ENCODE results near the gene UCP3.
"Not testable (repeated sequence)": the region's sequence is repeated elsewhere in the genome, so short reads cannot be mapped to it uniquely, and the experiment has no call there.

Gene UCP3

DNA sequence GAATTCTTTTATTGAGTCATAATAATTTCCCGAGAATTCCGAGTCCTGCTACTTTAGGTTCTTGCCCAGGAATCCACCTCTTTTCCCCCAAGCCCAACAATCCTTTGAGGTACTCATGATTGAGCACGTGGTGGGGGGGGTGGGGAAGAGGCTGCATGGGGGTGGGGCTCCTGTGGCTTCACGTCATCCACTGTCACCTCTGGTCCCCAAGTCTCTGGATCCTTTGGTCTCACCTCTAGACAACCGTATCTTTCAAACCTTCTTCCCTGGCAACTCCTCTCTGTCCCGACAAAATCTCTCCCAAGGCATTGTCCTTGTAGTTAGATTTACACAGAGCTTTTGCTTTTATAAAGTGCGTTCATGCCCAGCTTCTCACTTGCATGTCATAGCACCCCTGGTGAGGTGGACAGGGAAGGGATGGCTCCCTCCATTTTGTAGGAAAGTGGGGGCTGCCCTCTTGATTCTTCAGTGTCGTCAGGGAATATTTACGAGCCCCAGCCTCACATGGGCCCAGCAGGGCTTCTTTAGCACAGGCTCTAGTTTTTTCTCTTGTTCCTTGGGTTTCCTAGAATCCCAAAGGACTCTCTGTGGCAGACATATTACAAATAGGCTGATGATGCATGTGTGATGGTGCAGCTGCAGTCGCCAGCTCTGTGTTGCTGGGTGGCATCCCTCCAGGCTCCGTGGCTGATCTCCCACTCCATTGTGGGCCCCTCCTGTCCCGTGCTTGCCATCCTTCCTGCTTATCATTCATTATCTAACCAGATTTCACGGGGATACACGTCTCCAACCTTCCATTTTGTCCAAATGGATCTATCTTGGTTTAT, 8.4 kb downstream of the UCP3 start:
- no peak for DNase-seq

- no peak for DNase-seq
These were observed 9.1 kb downstream of the UCP3 start for GRCh38 chr11:73999581-74000306.

- DNase-seq: no peak
These were observed 9.9 kb downstream of the UCP3 start for GRCh38 chr11:73998846-73999575.

DNA sequence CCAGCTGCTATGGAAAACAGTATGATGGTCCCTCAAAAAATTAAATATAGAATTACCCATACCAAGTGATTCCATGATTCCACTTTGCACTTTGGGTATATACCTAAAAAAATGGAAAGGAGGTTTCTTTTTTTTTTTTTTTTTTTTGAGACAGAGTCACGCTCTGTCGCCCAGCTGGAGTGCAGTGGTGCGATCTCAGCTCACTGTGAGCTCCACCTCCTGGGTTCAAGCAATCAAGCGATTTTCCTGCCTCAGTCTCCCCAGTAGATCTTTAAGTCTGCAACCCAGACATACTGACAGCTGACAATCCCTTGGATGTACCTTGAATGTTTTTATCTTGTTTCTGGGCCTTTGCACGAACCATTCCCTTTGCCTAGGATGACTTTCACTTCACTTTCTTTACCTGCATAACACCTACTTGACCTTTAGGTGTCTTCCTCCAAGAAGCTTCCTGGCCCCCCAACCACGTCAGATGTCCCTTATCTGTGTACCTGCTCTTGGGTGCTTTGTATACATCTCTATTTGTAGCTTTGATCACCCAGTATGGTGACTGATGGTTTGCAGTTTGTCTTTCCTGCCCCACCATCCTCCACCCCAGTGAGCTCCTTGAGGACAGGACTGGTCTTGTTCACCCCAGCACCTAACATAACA, 11.6 kb downstream of the UCP3 start:
- DNase-seq: no peak

- DNase-seq: no peak
These were observed 12.6 kb downstream of the UCP3 start for GRCh38 chr11:73996161-73996747.

- no peak for DNase-seq
These were observed 13.2 kb downstream of the UCP3 start for GRCh38 chr11:73995731-73996130.

- no peak for DNase-seq
These were observed 13.6 kb downstream of the UCP3 start for GRCh38 chr11:73995247-73995646.

- no peak for DNase-seq
These were observed 17.3 kb downstream of the UCP3 start for GRCh38 chr11:73991471-73992006.

GRCh38 chr11:73990730-73991129, 18.2 kb downstream of the UCP3 start:
- DNase-seq: no peak

DNA sequence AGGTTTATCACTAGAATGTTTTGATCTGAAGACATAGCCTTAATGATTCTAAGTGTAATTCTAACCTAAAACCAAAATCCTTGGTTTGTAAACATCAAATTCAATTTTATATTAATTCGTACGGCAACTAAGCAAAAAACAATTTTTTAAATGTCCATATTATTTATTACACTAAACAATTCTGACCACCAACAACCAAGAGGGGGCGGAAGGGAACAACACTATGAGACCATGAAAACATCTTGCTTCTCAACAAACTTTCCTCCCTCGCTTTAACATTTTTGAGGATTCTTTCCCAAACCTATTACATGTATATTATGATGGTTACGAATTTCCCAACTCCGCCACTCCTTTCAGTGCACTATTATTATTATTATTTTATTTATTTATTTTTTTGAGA, 19.7 kb downstream of the UCP3 start:
- DNase-seq: no peak

- no peak for DNase-seq
These were observed 20.7 kb downstream of the UCP3 start for GRCh38 chr11:73988227-73988626.

DNA sequence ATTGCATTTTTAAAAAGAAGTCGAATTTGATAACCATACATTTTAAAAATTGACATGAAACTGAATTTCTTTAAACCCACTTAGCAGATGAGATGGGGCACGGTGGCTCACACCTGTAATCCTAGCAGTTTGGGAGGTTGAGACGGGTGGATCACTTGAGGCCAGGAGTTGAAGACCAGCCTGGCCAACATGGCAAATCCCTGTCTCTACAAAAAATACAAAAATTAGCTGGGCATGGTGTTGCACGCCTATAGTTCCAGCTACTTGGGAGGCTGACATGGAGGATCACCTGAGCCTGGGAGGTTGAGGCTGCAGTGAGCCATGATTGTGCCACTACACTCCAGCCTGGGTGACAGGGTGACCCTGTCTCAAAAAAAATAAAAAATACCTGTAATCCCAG, 23.2 kb downstream of the UCP3 start:
- not testable (repeated sequence) for DNase-seq

DNA sequence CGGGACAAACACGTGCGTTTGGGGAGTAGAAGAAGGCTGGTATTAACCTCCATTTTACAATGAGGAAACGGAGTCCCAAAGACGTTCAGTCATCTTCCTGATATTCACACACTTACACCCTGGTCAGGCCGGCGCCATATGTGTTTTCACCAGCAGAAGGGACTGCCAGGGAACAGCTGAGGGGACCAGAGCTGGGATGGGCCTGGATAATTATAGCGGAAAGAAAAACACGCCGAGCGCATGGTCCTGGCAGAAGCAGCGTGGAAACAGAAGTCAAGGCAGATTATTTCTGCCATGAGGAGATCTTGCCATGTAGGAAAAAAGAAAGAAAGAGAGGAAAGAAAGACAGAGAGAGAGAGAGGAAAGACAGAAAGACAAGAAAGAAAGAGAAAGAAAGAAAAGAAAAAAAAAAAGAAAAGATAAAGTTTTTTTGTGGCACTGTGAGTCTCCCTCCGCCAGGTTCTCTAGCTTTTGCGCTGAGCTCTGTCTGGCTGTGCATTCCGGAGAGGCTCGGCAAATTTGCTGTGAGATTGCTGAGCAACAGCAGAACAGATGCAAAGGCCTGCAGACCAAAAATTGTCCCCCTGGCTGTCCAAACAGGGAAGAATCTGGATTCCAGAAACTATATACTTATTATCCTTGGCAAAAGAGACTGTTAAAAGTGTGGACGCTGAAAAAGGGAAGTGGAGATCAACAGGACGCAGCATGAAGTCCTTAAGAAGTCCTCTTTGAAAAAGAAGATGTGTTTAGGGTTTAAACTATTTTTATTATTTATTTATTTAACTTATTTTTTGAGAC, 24.9 kb downstream of the UCP3 start:
- no peak for DNase-seq

GRCh38 chr11:73982990-73983740, 25.7 kb downstream of the UCP3 start:
- DNase-seq: peak; percentile 96

DNA sequence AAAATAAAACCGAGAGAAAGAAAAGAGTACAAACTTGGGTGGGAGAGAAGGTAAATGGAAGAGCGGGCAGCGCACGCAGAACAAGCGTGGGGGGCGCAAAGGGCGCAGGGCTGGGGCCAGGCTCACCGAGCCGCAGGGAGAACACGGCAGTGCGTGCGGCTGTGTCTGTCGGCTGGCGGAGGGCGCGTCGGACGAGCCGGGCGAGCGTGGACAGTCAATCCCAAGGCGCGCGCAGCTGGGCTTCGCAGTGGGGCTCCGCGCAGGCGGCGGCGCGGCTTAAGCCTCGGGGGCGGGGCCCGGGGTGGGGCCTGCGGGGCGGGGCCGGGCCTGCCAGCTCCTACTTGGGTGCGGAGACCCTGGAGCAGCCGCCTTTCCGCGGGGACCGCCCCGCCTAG, 26.3 kb downstream of the UCP3 start, which contains the start of gene UCP2:
Gene UCP2 (minus strand): TSS at position 249 of the 395 bp plus-strand sequence. CDS start 4,465 bp downstream, outside the sequence.
- DNase-seq: peak; percentile 84

DNA sequence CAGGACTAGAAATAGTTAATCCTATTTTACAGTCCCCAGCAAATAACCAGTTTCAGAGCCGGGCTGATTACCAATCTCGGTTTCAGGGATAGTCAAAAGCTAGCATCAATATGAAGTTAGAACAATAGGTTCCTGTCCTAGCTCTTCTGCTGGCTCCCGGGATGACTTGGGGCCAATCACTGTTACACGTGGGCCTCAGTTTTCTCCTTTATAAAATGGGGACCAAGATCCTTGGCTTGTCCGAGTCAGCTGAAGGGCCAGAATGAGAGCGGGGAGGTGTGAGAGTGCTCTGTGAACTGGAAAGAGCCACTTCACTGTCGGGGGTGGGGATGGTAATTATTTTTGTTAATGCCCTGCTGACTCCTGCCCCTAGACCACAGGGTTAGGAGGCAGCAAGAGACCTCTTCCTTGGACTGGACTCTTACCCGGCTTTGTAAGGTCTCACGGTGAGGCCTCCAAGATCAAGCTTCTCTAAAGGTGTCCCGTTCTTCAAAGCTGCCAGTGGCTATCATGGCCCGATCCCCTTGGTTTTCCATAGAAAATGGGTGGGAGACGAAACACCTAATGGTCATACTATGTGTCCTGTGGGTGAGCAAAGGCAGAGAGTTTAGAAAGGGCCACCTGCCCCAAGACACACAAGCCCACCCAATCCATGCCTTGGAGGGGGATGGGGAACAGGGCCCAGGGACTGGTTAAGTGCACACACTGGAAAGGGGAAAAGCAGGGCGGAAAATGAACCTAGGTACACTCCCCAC, 27.7 kb downstream of the UCP3 start:
- no peak for DNase-seq

DNA sequence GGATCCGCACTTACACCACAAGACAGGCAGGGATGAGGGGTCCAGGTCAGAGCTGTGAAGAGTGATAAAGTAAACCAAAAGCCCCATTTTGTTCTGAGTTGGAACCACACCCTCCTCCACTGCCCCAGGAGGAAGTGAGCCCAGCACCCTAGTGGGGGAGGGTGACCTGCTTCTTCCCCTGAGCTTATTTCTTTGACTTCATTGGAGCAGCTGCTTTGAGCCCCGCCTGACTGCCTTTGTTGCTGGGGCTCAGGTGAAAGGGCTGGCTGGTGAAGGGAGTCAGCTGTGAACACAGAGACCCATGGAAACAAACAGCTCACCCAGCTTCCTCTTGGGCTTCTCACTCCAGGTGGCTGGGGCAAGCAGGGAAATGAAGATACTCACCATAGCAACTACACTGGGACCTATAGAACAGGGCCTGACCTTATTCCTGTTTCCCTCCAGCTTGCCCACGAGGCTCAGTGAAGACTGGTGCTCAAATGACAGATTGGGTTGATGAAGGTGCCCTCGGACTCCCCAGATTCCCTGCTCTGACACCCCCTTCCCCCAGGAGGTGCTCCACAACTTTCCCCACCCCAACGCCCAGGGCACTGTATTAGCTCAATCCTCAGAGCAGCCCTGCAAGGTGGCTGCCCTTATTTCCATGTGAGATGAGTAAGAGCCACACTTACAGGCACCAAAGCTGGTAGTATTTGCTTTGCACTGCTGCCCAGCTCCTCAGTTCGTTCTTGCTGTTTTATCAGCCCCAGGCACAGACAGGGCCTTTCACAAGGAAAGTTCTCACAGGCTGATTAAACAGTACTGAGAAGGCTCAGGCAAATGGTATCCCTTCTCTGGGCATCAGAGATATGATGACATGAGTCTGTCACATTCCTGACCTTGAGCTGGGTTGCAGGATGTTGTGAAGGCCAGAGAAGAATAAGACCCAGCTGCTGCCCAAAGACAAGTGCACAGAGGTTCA, 28.6 kb downstream of the UCP3 start:
- peak; percentile 39 for DNase-seq

DNA sequence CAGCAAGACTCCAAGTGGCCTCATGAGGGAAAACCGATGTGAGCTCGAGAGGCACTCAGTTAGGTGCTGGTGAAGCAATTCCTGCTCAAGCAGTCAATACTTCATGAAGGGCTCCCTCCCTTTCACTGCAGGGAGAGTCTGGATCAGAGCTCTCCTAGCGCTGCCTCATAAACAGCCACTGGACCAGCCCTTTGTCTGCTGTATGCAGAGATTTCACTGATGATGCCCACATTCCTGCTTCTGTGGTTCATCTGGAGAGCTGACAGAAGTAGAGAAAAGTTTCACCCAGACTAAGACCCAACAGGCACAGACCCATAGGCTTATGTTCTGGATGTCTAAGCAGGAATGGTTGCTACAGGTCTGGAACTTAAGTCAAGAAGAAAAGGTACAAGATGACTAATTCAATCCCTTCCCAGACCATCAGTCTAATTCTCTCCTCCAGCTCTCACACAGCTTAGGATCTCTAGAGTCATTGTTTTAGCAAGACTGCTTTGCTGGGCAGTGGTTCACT, 30.3 kb downstream of the UCP3 start:
- DNase-seq: no peak
